Memory B cell (primary cell): ENCODE measurements around the gene POC1A.

Source experiments
- ATAC-seq: fragments of 150-1000 bp; cut with Tn5 transposase; 2 replicates; pipeline ENCODE4 v1.10.0; 2021; ENCODE audit warnings: low read depth, mild to moderate bottlenecking, moderate library complexity
- DNase-seq, 2 donors: peaks; one replicate each; pipeline ENCODE4 v3.0.0; 2022; ENCODE audit warnings: low spot score in 2 of 2
- H3K27ac Mint-ChIP-seq: one replicate; pipeline ENCODE4 v1.8.0; 2022; ENCODE audit warnings: mild to moderate bottlenecking, moderate library complexity, mixed read lengths
- H3K27me3 Mint-ChIP-seq: one replicate; pipeline ENCODE4 v1.8.0; 2022; ENCODE audit warnings: mixed read lengths
- H3K36me3 Mint-ChIP-seq: one replicate; pipeline ENCODE4 v1.8.0; 2022; ENCODE audit warnings: mild to moderate bottlenecking, mixed read lengths
- H3K4me1 Mint-ChIP-seq: one replicate; pipeline ENCODE4 v1.8.0; 2022; ENCODE audit warnings: mixed read lengths
- H3K4me3 Mint-ChIP-seq: one replicate; pipeline ENCODE4 v1.8.0; 2022; ENCODE audit warnings: mild to moderate bottlenecking, moderate library complexity, mixed read lengths
- H3K9me3 Mint-ChIP-seq: one replicate; pipeline ENCODE4 v1.8.0; 2022; ENCODE audit warnings: mixed read lengths

Gene POC1A

DNA sequence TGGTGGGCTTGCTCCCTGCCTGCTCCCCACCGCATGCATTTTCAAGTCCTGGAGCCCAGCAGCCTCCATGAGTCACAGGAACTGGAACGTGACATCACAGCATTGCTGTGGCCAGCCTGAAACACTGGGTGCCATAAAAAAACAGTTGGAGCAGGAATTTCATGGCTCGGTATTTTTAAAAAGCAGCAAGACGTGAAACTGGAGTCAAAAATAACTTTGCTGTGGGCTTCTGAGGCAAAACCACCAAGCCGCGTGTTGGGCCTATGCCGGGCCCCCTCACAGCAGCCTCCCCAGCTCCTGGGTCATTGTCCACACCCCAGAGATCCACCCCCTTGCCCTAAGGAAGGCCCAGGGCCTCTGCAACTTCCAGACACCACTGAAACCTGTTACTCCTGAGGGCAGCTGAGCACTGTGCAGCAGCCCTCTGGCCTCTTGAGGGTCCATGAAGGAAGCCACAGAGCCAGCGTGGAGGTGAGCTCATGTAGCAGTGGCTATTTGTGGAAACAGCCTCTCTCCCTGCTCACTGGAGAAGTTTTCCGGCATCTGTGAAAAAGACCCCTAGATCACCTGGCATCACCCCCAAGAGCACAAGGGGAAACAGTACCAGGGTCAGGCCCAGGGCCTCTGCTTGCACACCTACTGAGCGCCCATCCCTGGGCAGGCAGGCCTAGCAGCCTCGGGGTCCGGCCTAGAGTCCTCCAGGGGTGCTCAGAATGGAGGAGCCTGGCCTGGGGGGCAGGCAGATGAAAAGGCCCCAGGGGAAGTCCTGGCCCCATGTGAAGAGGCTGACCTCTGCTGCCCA, 63.9 kb downstream of the POC1A start:
- H3K9me3 Mint-ChIP-seq, result no peaks in the 10 kb centered on the region
- no peak for DNase-seq
- H3K4me1 Mint-ChIP-seq, result peaks cover 3% of the 10 kb centered on the region
- H3K27me3 Mint-ChIP-seq, result no peaks in the 10 kb centered on the region
- no peak for ATAC-seq
- no peaks in the 10 kb centered on the region for H3K36me3 Mint-ChIP-seq
- H3K4me3 Mint-ChIP-seq, result no peak overlapping the region
- no peak overlapping the region for H3K27ac Mint-ChIP-seq

DNA sequence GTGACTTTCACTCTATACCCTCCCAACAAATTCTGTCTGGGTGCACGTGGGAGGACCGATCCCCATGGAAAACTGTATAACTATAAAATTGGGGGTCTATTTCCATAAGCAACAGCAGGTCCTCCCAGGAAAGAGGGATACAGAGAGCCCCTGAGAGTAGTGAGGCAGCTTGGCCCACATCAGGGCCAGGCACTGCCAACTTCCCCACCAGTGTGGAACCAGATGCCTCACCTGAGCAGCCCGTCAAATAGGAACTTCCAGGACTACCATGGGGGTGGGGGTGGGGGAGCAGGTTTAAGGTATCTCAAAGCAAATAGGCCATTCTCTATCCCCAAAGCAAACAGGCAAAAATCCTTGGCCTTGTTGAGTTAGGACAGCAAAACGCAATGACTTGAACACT, 64.5 kb downstream of the POC1A start:
- DNase-seq (no peak), ATAC-seq (no peak)
- H3K27ac Mint-ChIP-seq, result no peak overlapping the region
- no peaks in the 10 kb centered on the region for H3K27me3 Mint-ChIP-seq
- no peaks in the 10 kb centered on the region for H3K9me3 Mint-ChIP-seq
- no peak overlapping the region for H3K4me3 Mint-ChIP-seq
- H3K36me3 Mint-ChIP-seq, result no peaks in the 10 kb centered on the region
- H3K4me1 Mint-ChIP-seq, result peaks cover 3% of the 10 kb centered on the region

DNA sequence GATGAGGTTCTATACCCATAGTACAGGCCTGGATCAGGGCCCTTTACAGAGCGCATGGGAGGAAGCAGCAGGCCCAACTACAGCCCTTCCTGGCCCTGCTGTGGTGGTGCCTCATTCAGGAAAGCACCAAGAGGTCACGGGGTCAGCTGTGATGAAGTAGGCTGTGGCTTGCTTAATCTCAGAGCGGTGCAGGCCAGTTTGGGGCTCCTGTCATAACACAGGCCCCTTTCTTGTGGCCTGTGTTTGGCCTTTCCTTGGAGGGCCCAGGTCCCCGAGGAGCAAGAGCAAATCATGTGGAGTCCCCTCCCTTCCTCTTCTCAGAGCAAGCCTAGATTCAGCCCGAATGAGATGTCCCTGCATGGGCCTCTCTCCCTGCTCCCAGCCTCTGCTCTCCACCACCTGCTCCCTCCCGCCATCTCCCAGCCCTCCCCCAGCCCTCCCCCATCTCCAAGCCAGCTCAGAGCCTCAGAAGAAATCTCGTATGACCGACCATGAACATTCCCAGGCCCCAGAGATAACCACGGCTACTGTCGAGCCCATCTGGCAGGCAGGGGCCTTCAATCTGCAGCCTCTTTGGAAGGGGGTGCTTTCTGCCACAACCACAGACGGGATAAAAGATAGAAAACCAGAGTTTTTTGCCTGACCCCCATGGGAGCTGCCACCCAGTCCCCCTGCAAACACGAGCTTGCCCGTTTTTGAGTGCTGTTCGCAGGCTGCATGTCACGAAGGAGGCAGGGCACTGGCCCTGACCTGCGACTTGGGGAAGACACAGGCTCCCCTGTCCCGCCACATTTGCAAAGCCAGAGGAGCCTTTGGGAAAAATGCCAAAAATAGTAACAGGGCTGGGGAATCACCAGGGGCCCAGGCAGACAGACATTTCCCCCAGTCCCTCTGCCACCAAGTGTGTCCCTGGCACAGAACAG, 65.5 kb downstream of the POC1A start:
- peaks cover 3% of the 10 kb centered on the region for H3K4me1 Mint-ChIP-seq
- H3K27me3 Mint-ChIP-seq, result no peaks in the 10 kb centered on the region
- H3K36me3 Mint-ChIP-seq, result no peaks in the 10 kb centered on the region
- H3K9me3 Mint-ChIP-seq, result no peaks in the 10 kb centered on the region
- H3K4me3 Mint-ChIP-seq, result no peak overlapping the region
- DNase-seq (no peak), ATAC-seq (no peak)
- H3K27ac Mint-ChIP-seq, result no peak overlapping the region

DNA sequence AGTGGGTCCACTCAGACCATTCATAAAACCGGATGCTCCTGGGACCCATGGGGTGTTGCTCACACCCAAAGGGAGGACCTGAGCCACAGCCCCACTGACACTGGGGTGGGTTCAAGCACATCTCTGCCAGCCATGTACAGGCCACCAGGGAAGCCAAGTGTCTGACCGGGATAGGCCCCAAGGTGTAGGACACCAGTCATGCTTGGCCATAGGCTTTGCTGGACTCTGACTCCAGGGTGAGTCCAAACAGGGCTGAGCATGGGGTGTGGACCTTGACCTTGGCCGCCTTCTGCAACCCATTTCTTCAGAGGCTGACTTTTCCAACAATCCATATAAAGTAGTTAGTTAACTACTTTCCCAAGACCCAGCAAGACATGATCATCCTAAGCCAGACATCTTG, 66.5 kb downstream of the POC1A start:
- H3K9me3 Mint-ChIP-seq, result no peaks in the 10 kb centered on the region
- no peaks in the 10 kb centered on the region for H3K36me3 Mint-ChIP-seq
- no peak for DNase-seq
- H3K27ac Mint-ChIP-seq, result no peak overlapping the region
- no peaks in the 10 kb centered on the region for H3K27me3 Mint-ChIP-seq
- H3K4me1 Mint-ChIP-seq, result peaks cover 3% of the 10 kb centered on the region
- ATAC-seq, result no peak
- no peak overlapping the region for H3K4me3 Mint-ChIP-seq

DNA sequence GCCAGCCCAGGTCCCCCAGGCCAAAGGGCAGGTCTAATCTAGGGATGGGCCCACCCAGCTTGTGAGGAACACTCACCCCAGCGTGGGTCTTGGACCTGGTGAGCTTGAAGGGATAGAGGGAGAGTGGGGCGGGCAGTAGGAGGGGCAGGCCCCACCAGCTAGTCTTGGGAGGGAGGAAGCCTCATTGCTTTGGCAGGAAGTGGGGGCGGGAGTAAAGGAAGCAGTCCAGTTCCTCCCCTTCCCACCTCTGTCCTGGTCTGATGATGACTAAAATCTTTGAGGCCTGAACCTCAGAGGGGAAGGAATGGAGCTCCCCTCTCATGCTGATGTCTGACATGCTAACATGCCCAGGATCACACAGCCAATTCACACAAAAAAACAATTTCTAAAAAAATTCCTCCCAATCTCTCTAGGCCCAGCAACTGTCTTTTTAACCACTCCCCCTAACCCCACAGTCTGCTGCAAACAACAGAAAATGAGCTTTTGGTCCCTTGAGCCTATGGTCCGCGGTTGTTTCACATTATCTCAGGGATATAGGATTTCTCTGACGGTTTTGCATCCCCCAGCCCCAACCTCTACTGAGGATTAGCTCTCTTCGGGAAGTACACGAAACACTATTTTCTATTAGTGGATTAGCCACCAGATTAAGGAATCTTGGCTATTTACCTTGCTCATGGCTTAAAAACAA, 67.1 kb downstream of the POC1A start:
- Mint-ChIP-seq H3K27ac (no peak overlapping the region), H3K36me3 (no peaks in the 10 kb centered on the region), H3K9me3 (no peaks in the 10 kb centered on the region), H3K4me1 (peaks cover 3% of the 10 kb centered on the region), H3K27me3 (no peaks in the 10 kb centered on the region), H3K4me3 (no peak overlapping the region)
- no peak for DNase-seq
- no peak for ATAC-seq

DNA sequence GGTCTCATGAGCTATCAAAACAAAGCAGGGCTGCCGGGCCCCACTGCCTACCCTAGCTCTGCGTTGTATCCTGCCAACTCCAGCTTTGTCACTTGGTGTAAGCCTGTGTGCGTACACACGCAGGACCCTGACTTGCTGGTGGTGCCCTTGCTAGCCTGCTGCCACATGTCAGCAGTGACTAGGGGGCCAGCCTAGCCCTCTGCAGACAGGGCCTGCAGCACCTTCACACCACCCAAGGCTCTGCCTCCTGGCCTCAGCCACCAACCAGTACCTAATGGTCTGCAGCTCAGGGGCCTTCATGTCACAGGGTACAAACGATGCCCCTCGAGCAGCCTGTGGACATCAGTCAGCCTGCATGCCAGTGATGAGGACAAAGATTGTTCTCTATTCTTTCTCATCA, 67.8 kb downstream of the POC1A start:
- Mint-ChIP-seq H3K36me3 (no peaks in the 10 kb centered on the region), H3K4me3 (no peak overlapping the region), H3K9me3 (no peaks in the 10 kb centered on the region), H3K4me1 (peaks cover 3% of the 10 kb centered on the region), H3K27me3 (no peaks in the 10 kb centered on the region), H3K27ac (no peak overlapping the region)
- ATAC-seq (no peak), DNase-seq (no peak)

DNA sequence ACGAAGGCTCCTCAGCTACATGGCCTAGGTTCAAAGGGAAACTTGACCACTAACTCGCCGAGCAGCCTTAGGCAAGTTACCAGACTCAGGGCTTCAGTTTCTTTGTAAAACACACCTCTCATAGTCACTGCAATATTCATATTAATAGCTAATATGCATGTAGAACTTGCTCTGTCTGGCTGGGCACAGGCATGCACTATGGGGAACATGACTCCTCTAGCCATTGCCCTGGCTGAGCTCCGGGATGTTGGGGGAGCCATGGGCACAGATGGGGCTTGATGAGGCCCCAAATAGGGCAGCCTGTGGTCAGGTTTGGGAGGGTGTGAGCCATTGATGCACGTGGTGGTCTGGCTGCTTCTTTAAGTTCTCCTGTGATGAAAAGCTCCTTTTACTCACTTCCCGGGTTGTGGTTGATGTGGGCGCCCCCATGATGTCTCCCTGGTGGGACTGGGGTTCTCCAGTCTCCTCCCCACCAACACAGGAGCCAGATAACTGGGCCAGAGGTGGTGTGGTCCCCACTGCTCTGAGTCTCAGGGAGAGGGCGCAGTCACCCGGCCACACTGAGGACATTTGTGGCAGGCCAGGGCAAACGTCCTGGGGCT, 68.4 kb downstream of the POC1A start:
- no peaks in the 10 kb centered on the region for H3K27me3 Mint-ChIP-seq

DNA sequence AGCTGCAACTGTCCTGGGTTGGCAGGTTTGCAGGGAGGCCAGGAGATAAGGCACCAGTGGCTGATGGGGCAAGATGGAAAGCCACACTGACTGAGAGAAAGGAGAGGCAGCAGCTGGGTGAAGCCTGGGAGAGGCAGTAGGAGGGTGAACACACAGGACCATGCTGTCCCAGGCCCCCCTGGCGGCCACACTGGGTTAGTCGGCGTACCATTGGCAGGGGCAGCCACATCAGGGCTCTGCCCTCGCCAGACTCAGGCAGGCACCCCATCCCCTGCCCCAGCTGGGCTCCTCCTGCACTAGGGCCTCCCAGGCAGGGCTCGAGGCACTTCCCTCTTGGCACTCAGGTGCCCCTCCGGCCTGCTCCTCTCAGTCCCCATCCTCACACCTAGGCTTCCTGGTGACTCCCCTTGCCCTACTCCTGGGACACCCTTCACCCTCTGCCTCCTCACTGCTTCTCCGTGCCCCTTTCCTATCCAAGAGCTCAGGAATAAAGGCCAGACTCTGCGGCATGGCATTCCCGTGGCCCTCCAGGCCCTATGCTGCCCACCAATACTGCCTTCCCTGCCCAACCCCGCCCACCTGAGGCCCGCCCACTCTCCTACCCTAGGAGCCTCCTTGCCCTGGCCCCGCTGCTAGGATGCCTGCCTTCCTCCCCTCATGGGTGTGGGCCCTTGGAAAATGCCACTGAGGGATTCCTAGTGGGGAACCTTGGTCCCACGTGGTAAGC, 69.1 kb downstream of the POC1A start:
- no peak for DNase-seq
- peaks cover 3% of the 10 kb centered on the region for H3K4me1 Mint-ChIP-seq
- no peaks in the 10 kb centered on the region for H3K9me3 Mint-ChIP-seq
- H3K36me3 Mint-ChIP-seq, result no peaks in the 10 kb centered on the region
- no peak overlapping the region for H3K4me3 Mint-ChIP-seq
- H3K27me3 Mint-ChIP-seq, result no peaks in the 10 kb centered on the region
- ATAC-seq, result no peak
- H3K27ac Mint-ChIP-seq, result no peak overlapping the region

More for the DNA sequence above, 68.4 kb downstream of the POC1A start:
- Mint-ChIP-seq H3K4me1 (peaks cover 3% of the 10 kb centered on the region), H3K4me3 (no peak overlapping the region), H3K36me3 (no peaks in the 10 kb centered on the region), H3K9me3 (no peaks in the 10 kb centered on the region), H3K27ac (no peak overlapping the region)
- DNase-seq (no peak), ATAC-seq (no peak)

DNA sequence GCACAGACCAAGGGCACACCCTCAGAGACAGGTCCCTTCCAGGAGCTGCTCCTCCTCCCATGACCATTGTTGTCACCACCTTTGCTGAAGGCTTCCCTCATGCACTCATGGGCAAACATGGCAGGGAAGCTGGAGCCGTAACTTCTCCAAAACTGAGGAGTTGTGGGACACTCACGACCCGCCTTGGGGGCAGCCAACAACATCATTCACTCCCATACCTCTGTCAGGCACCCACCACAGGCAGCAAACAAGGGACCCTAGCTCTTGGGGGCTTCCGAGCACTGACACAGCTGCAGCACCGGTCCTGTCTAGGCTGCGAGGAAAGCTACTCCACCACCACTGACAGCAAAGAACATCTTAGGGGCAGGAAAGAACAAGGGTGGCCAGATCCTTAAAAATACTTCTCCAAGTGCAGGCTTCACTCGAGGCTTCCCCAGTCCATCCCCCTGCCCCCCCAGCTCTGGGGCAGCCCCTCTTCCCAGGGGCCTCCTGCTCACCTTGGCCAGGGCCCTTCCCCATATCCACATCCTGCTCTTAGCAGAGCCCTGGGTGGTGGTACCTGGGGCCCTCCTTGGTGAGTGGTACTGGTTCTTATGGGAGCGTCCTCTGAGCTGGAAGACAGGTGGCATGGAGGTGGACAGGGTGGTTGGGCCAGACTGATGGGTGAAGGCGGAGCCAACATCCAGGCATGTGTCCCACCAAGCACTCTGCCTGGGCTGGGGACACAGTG, 69.8 kb downstream of the POC1A start:
- H3K4me1 Mint-ChIP-seq, result peaks cover 3% of the 10 kb centered on the region

DNA sequence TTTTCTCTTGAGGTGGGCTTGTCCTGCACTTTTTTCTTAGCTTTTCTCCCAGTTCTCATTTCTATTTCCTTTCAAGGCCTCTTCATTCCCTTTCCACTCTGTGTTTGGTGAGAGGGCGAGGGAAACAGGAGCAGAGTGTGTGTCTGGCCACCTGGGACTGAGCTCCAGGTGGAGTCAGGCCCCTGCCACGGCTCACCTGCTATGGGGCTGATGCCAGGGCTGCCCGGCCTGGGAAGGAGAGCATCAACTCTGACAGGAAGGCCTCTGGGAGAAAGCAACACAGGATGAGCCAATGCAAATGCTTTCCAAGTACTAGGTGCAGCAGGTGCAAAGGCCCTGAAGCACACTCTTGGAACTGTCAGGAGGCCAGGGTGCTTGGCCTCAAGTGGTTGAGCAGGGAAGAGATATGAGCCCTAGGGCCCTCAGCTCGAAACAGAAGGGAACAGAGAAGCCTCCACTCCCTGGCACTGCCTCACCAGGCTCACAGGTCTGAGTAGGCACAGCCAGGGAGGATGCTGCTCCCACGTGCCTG, 70.6 kb downstream of the POC1A start:
- Mint-ChIP-seq H3K4me1 (peaks cover 3% of the 10 kb centered on the region), H3K27ac (no peak overlapping the region), H3K9me3 (no peaks in the 10 kb centered on the region), H3K36me3 (no peaks in the 10 kb centered on the region), H3K27me3 (no peaks in the 10 kb centered on the region), H3K4me3 (no peak overlapping the region)
- ATAC-seq, result no peak
- no peak for DNase-seq

More for the DNA sequence above, 69.8 kb downstream of the POC1A start:
- DNase-seq (no peak), ATAC-seq (no peak)
- no peak overlapping the region for H3K27ac Mint-ChIP-seq
- H3K9me3 Mint-ChIP-seq, result no peaks in the 10 kb centered on the region
- no peak overlapping the region for H3K4me3 Mint-ChIP-seq
- H3K36me3 Mint-ChIP-seq, result no peaks in the 10 kb centered on the region
- H3K27me3 Mint-ChIP-seq, result no peaks in the 10 kb centered on the region

DNA sequence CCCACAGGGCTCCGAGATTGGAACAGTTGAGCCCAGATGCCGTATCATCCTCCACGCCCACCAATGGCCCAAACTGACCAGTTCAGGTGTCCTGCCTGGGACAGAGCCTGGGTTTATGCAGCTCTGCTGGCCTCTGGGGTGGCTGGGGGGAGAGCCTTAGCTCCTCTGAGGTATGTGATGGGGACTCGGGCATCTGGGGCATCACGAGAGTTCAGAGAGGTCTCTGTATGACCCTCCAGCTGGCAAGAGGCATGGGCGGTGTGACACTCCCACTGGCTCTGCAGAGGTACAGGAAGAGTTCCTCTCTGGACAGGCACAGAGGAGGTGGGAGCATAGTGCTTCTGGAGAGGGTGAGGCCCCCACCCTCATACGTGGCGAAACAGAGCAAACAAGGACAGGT, 71.3 kb downstream of the POC1A start:
- Mint-ChIP-seq H3K36me3 (no peaks in the 10 kb centered on the region), H3K9me3 (no peaks in the 10 kb centered on the region), H3K4me1 (peaks cover 3% of the 10 kb centered on the region), H3K27me3 (no peaks in the 10 kb centered on the region), H3K27ac (no peak overlapping the region), H3K4me3 (no peak overlapping the region)
- no peak for DNase-seq
- ATAC-seq, result no peak

DNA sequence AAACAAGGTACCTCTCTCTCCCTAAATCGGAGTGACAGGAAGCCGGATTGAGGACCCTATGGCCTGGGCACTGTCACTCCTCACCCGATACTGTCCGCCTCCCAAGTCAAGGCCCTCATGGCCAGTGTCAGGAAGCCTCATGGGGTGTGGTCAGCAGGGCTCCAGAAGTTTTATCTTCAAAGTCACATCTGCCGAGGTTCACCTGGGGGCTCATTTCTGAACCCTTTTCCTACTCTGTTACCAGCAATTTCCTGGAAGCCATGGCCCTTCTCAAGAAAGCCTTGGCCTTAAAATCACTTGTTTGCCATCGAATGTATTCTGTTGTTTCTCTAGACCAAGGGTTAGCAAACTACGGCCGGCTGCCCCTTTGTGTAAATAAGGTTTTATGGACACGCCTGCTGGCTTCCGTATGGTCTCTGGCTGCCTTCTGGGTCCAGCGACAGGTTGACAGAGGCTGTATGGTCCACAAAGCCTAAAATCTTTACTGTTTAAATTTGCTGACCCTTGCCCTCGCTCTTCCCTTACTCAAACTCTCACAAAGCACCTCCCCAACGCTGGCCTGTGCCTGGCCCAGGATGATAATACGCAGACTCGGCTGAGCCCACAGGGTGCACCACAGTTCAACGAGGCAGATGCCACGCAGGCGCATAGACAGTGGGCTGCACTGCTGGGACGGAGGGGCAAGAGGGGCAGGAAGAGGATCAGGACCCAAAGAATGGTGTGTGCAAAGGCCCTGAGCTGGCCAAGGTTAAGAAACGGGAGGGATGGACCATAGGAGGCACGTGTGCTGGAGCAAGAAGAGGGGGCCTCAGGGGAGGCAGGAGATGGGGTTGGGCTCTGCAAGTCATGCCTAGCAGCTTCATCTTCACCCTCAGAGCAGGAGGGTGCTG, 73.1 kb downstream of the POC1A start:
- no peak for DNase-seq
- Mint-ChIP-seq H3K36me3 (no peaks in the 10 kb centered on the region), H3K9me3 (no peaks in the 10 kb centered on the region), H3K4me3 (no peak overlapping the region), H3K27me3 (no peaks in the 10 kb centered on the region), H3K27ac (no peak overlapping the region), H3K4me1 (no peaks in the 10 kb centered on the region)
- no peak for ATAC-seq
